Measurements from ENCODE around the gene ANKRD44.

ANKRD44 gene

GRCh38 chr2:196951973-196952372 lies 358.6 kb downstream of the ANKRD44 start:
- H3K27ac ChIP-seq = no peak overlapping the region

GRCh38 chr2:196949116-196949515 lies 361.5 kb downstream of the ANKRD44 start:
- TF ChIP-seq ZFX (IDR thresholded peaks at IDR 0.05; ENCODE audit: borderline replicate concordance) = no peak
- no peak for TF ChIP-seq CTCF (IDR thresholded peaks at IDR 0.05)
- no peak overlapping the region for H3K27ac ChIP-seq

More at GRCh38 chr2:196951973-196952372, 358.6 kb downstream of the ANKRD44 start:
- no peak for TF ChIP-seq ZFX (IDR thresholded peaks at IDR 0.05; ENCODE audit: borderline replicate concordance)
- no peak for TF ChIP-seq CTCF (IDR thresholded peaks at IDR 0.05)

GRCh38 chr2:196944570-196944969 lies 366.0 kb downstream of the ANKRD44 start:
- H3K27ac ChIP-seq = no peak overlapping the region
- TF ChIP-seq ZFX (IDR thresholded peaks at IDR 0.05; ENCODE audit: borderline replicate concordance) (no peak), CTCF (IDR thresholded peaks at IDR 0.05) (no peak)

DNA sequence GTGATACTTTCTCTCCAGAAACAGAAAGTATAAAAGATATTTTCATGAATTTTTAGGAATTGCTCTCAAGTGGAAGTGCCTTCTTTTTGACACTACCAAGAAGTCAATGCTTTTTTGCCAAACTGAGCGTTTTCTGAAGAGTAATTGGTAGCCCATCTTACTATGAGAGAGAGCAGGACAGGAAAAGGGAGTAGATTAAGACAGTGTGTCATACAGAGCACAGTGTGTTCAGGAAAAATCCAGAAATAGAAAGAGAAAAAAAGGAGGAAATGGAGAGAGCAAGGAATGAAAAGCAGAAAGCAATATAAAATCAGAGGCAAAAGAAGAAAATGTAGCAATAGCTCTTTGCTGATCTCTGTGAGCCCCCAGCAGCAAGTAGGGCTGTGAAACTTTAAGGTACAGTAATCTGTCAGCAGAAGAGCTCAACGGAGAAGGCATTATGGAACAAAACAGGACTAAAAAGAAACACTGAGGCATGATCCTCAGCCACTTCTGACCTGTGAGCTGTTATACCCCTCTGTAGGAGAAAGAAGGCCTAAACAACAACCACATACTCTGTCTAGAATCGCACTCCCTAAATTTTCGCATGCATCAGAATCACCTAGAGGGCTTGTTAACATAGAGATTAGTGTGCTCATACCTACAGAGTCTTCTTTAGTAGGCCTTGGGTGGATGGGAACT lies 369.0 kb downstream of the ANKRD44 start:
- no peak for TF ChIP-seq ZFX (IDR thresholded peaks at IDR 0.05; ENCODE audit: borderline replicate concordance)
- TF ChIP-seq CTCF (IDR thresholded peaks at IDR 0.05) = no peak
- H3K27ac ChIP-seq = no peak overlapping the region

DNA sequence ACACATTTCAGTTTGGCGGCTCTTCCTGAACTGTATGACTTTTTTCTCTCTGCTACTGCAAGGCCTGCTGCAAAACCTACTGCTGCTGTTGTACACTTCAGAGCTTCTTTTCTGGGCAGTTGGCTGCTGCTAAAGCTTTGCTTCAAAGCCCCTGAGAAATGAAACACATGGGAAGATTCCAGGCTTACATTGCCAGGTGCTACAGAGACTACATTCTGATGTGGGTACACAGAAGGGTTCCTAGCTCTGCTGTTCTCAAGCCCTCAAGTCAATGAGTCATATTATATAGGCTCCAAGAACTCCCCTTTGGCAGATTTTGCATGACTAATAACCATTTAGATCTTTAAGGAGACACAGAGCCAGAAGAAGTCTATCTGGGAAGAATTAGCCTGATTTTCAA lies 371.2 kb downstream of the ANKRD44 start:
- TF ChIP-seq CTCF (IDR thresholded peaks at IDR 0.05) (no peak), ZFX (IDR thresholded peaks at IDR 0.05; ENCODE audit: borderline replicate concordance) (no peak)
- no peak overlapping the region for H3K27ac ChIP-seq

Measured in 22Rv1 (cell line).